ENCODE measurements around the gene ZNF638.

GRCh38 chr2:71471276-71471675, 139.7 kb downstream of the ZNF638 start:
- TF ChIP-seq CTCF (IDR thresholded peaks at IDR 0.05) (no peak), POLR2AphosphoS5 (IDR thresholded peaks at IDR 0.05; ENCODE audit: low read depth, low read length) (no peak), REST (IDR thresholded peaks at IDR 0.05; ENCODE audit: insufficient read depth in 1 of 2, low read depth in 2 of 2, low read length in 1 of 2) (no peak)

Measured in Panc1 (cell line).